Neural cell (in vitro differentiated cells): ENCODE results near the gene CCDC74A. TPM values are rescaled to one million over a fixed set of nuclear protein-coding genes. Genes with fewer than 3 reads are reported as not detected.
A peak's percentile ranks its signal among the peaks of the same experiment; 100 is the strongest.
"Not testable (repeated sequence)": the region's sequence is repeated elsewhere in the genome, so short reads cannot be mapped to it uniquely, and the experiment has no call there.

ENCODE experiments used
- H2AFZ ChIP-seq: fragments of 200-600, 300-800 bp; sonication (generic), shearing (Covaris generic); 2 replicates; pipeline ENCODE4 v1.6.0; 2014; ENCODE audit warnings: low read depth, mild to moderate bottlenecking, antibody characterized with exemption, low read length, moderate library complexity
- H3F3A ChIP-seq: fragments of 200-600 bp; shearing (Covaris generic); 2 replicates; pipeline ENCODE4 v1.6.1; 2016; ENCODE audit warnings: mild to moderate bottlenecking, moderate library complexity, mixed read lengths, antibody characterized with exemption, low read length; ENCODE audit not compliant: insufficient read depth, poor library complexity, severe bottlenecking
- H3K27ac ChIP-seq: fragments of 200-600, 300-800 bp; sonication (generic), shearing (Covaris generic); 2 replicates; pipeline ENCODE4 v1.5.1; 2014; ENCODE audit warnings: mild to moderate bottlenecking, low read length, moderate library complexity
- H3K27me3 ChIP-seq: fragments of 300-800, 200-600 bp; sonication (generic), shearing (Covaris generic); 2 replicates; pipeline ENCODE4 v1.6.0; 2014; ENCODE audit warnings: mild to moderate bottlenecking, low read depth, low read length, moderate library complexity; ENCODE audit not compliant: insufficient read depth
- H3K36me3 ChIP-seq: fragments of 300-800, 200-600 bp; sonication (generic), shearing (Covaris generic); 2 replicates; pipeline ENCODE4 v1.5.1; 2014; ENCODE audit warnings: mild to moderate bottlenecking, antibody characterized with exemption, low read length, moderate library complexity; ENCODE audit not compliant: insufficient read depth
- H3K4me2 ChIP-seq: fragments of 300-800, 200-600 bp; sonication (generic), shearing (Covaris generic); 2 replicates; pipeline ENCODE4 v1.6.0; 2014; ENCODE audit warnings: mild to moderate bottlenecking, low read length
- H3K4me3 ChIP-seq: fragments of 300-800, 200-600 bp; sonication (generic), shearing (Covaris generic); 2 replicates; pipeline ENCODE4 v1.5.1; 2014; ENCODE audit warnings: mild to moderate bottlenecking, low read length, moderate library complexity
- H3K79me2 ChIP-seq: fragments of 200-600 bp; shearing (Covaris generic); replicated peaks from 2 replicates; pipeline ENCODE4 v1.6.0; 2014; ENCODE audit warnings: mild to moderate bottlenecking, low read length, moderate library complexity; ENCODE audit not compliant: insufficient read depth
- H3K9ac ChIP-seq: fragments of 300-800, 200-600 bp; sonication (generic), shearing (Covaris generic); 2 replicates; pipeline ENCODE4 v1.6.1; 2016; ENCODE audit warnings: mild to moderate bottlenecking, low read length, mixed read lengths
- H3K9me2 ChIP-seq: fragments of 200-600 bp; shearing (Covaris generic); 2 replicates; pipeline ENCODE4 v1.6.1; 2016; ENCODE audit warnings: mild to moderate bottlenecking, low read length, mixed read lengths; ENCODE audit not compliant: insufficient read depth
- H3K9me3 ChIP-seq: fragments of 200-600, 300-800 bp; sonication (generic), shearing (Covaris generic); 2 replicates; pipeline ENCODE4 v1.6.1; 2016; ENCODE audit warnings: mild to moderate bottlenecking, mixed run types, low read length, moderate library complexity, mixed read lengths
- H4K20me1 ChIP-seq: fragments of 200-600 bp; shearing (Covaris generic); 2 replicates; pipeline ENCODE4 v1.6.1; 2016; ENCODE audit warnings: mild to moderate bottlenecking, mixed run types; ENCODE audit not compliant: insufficient read depth
- EP300 ChIP-seq: fragments of 450-650 bp; conservative IDR thresholded peaks from 2 replicates; pipeline ENCODE4 v1.6.1; 2014; ENCODE audit warnings: antibody characterized with exemption, mild to moderate bottlenecking, moderate library complexity; ENCODE audit not compliant: poor library complexity, severe bottlenecking
- EZH2 ChIP-seq: fragments of 200-600, 300-800 bp; shearing (Covaris generic), sonication (generic); IDR thresholded peaks from 2 replicates; pipeline ENCODE4 v1.6.1; 2014; ENCODE audit warnings: antibody characterized with exemption, low read length, borderline replicate concordance, mild to moderate bottlenecking; ENCODE audit not compliant: insufficient read depth, poor library complexity, severe bottlenecking
- MXI1 ChIP-seq: fragments of 450-650 bp; conservative IDR thresholded peaks from 2 replicates; pipeline ENCODE4 v1.6.1; 2014; ENCODE audit warnings: antibody characterized with exemption, mild to moderate bottlenecking; ENCODE audit not compliant: poor library complexity, severe bottlenecking
- POLR2AphosphoS5 ChIP-seq: IDR thresholded peaks from 2 replicates; pipeline ENCODE4 v1.6.1; 2012
- RAD21 ChIP-seq: fragments of 450-650 bp; conservative IDR thresholded peaks from 2 replicates; pipeline ENCODE4 v1.6.1; 2014; ENCODE audit warnings: antibody characterized with exemption, mild to moderate bottlenecking, moderate library complexity
- SMC3 ChIP-seq: fragments of 450-650 bp; conservative IDR thresholded peaks from 2 replicates; pipeline ENCODE4 v1.6.1; 2014; ENCODE audit warnings: antibody characterized with exemption, mild to moderate bottlenecking, moderate library complexity; ENCODE audit not compliant: poor library complexity
- TAF1 ChIP-seq: IDR thresholded peaks from 2 replicates; pipeline ENCODE4 v1.6.1; 2012; ENCODE audit warnings: low read depth
- polyA plus RNA-seq: library from polyadenylated mRNA; depleted of rRNA; stranded (reverse); fragments of >200 nt; gene quantifications from 2 replicates; pipeline ENCODE4 v1.2.3, GENCODE V29; 2014
- TF ChIP-seq, protein P1 (sequence below): fragments of 450-650 bp; IDR thresholded peaks from 2 replicates; pipeline ENCODE4 v1.5.1; 2014; ENCODE audit warnings: antibody characterized with exemption, mild to moderate bottlenecking, moderate library complexity; ENCODE audit not compliant: poor library complexity, severe bottlenecking
- TF ChIP-seq, protein P2 (sequence below): IDR thresholded peaks from 2 replicates; pipeline ENCODE4 v1.6.1; 2012; ENCODE audit warnings: borderline replicate concordance

CCDC74A gene
- polyA plus RNA-seq, 1 donor from 2014 or later: 38.2 TPM

DNA sequence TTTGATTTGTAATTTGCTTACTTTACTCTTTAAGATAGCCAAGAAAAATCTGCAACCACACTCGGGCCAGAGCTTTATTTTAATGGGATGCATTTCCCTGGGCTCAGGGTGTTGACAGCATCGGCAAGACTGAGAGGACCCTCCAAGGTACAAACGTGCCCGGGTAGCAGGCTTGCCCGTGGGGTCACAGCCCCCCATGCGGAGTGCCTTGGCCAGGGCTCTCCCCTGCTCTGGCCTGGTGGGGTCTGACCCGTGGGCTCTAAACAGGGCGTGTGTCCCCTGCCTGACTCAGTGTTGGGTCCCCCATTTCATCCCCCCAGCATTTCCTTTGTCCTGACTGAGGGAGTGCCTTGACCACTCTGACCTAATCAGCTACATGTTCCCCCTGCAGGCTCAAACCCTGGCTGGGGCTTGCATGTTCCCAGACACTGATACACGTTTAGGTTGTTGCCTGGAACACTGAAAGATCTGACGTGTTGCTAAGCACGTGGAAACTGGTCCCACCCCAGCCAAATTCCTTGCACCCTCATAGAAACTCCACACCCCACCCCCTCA is 42.7 kb upstream of the CCDC74A start:
- not testable (repeated sequence) for H3K9me3 ChIP-seq, H3K27me3 ChIP-seq, H3K36me3 ChIP-seq

DNA sequence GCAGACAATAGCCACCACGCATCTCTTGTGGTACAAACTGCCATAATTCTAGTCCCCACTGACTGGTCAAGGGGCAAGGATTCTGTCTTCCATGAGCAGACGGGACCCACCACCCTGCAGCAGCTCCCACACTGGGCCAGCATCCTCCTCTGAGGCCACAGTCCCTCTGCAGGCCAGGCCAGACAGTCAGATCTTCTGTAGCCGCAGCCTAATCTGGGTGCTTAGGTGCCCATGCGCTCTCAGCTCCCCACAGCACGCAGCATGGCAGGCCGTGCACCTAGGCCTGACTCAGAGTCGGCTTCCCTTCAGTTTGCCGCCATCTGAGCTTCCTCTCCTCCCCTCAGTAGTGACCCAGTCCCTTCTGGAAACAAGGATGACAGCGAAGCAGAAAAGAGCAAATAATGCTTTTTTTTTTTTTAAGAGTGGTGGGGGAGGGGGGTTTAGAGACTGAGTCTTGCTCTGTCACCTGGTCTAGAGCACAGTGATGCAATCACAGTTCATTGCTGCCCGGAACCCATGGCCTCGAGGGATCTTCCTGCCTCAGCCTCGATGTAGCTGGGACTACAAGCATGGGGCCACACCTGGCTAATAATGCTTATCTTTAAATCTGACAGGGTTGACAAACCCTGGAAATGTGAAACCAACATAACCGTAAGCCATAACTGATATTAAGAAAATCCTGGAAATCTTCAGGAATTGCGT is 41.3 kb upstream of the CCDC74A start:
- not testable (repeated sequence) for H3K9ac ChIP-seq, H3K79me2 ChIP-seq, H3K27ac ChIP-seq, H3K9me2 ChIP-seq, H3K4me2 ChIP-seq, H3K36me3 ChIP-seq, H3F3A ChIP-seq, H3K4me3 ChIP-seq, H2AFZ ChIP-seq, H3K27me3 ChIP-seq, H4K20me1 ChIP-seq, H3K9me3 ChIP-seq

More for the DNA sequence above, 42.7 kb upstream of the CCDC74A start:
- H3K4me2 ChIP-seq, H3K79me2 ChIP-seq, H4K20me1 ChIP-seq, H3K27ac ChIP-seq, H3K9ac ChIP-seq, H2AFZ ChIP-seq, H3K9me2 ChIP-seq, H3F3A ChIP-seq, H3K4me3 ChIP-seq: not testable (repeated sequence)

DNA sequence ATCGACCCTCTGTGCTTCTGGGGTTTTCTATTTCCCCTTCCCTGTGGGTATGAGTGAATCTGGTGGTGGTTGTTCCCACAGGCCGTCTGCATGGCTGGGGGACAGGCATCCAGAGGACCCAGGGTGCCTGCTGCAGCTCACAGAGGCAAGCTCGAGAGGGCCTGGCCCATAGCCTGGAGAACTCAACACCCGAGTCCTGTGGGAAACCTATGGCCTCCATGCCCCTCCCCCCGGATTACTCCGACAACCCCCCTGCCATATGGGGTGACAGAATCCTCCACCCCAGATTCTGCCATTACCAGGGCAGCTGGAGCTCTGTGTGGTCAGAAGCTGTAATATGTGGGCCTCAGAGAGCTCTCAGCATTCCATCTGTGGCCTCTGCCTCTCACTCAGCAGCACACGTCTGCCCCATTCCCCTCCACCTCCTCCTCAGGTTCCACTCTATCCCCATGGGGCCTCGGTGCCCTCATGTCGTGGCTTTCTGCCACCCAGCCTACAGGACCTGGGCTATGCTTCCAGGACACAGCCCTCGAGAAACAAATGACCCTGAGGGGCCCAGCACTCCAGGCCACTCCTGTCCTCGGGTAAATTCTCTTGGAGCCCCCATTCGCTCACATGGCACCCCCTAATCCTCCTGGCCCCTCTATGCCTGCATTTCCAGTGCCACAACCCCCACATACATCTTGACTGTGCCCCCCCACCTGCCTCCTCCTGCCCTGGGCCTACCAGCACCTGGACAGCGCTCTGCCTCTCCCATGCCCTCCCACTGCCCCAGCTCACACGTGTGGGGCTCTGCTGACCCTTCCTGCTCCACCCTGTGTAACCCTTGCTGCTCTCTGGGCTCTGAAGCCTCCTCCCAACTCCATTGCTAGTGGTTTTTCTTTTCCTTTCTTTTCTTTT is 39.1 kb upstream of the CCDC74A start:
- H3K9me3 ChIP-seq: no peaks in the 10 kb centered on the region
- no peaks in the 10 kb centered on the region for H3K27me3 ChIP-seq
- no peak overlapping the region for H3K4me2 ChIP-seq
- TF ChIP-seq, protein P1, sequence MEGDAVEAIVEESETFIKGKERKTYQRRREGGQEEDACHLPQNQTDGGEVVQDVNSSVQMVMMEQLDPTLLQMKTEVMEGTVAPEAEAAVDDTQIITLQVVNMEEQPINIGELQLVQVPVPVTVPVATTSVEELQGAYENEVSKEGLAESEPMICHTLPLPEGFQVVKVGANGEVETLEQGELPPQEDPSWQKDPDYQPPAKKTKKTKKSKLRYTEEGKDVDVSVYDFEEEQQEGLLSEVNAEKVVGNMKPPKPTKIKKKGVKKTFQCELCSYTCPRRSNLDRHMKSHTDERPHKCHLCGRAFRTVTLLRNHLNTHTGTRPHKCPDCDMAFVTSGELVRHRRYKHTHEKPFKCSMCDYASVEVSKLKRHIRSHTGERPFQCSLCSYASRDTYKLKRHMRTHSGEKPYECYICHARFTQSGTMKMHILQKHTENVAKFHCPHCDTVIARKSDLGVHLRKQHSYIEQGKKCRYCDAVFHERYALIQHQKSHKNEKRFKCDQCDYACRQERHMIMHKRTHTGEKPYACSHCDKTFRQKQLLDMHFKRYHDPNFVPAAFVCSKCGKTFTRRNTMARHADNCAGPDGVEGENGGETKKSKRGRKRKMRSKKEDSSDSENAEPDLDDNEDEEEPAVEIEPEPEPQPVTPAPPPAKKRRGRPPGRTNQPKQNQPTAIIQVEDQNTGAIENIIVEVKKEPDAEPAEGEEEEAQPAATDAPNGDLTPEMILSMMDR: no peak
- TF ChIP-seq EP300 (no peak), MXI1 (no peak), POLR2AphosphoS5 (no peak), RAD21 (no peak), SMC3 (no peak), EZH2 (no peak), TAF1 (no peak)
- TF ChIP-seq, protein P2, sequence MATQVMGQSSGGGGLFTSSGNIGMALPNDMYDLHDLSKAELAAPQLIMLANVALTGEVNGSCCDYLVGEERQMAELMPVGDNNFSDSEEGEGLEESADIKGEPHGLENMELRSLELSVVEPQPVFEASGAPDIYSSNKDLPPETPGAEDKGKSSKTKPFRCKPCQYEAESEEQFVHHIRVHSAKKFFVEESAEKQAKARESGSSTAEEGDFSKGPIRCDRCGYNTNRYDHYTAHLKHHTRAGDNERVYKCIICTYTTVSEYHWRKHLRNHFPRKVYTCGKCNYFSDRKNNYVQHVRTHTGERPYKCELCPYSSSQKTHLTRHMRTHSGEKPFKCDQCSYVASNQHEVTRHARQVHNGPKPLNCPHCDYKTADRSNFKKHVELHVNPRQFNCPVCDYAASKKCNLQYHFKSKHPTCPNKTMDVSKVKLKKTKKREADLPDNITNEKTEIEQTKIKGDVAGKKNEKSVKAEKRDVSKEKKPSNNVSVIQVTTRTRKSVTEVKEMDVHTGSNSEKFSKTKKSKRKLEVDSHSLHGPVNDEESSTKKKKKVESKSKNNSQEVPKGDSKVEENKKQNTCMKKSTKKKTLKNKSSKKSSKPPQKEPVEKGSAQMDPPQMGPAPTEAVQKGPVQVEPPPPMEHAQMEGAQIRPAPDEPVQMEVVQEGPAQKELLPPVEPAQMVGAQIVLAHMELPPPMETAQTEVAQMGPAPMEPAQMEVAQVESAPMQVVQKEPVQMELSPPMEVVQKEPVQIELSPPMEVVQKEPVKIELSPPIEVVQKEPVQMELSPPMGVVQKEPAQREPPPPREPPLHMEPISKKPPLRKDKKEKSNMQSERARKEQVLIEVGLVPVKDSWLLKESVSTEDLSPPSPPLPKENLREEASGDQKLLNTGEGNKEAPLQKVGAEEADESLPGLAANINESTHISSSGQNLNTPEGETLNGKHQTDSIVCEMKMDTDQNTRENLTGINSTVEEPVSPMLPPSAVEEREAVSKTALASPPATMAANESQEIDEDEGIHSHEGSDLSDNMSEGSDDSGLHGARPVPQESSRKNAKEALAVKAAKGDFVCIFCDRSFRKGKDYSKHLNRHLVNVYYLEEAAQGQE: no peak
- H4K20me1 ChIP-seq: no peaks in the 10 kb centered on the region
- H3K79me2 ChIP-seq: peaks cover 7% of the 10 kb centered on the region
- H3K4me3 ChIP-seq: no peak overlapping the region
- no peak overlapping the region for H3K27ac ChIP-seq
- no peaks in the 10 kb centered on the region for H3F3A ChIP-seq
- H2AFZ ChIP-seq: no peak overlapping the region
- H3K9me2 ChIP-seq: no peaks in the 10 kb centered on the region
- no peaks in the 10 kb centered on the region for H3K36me3 ChIP-seq
- no peak overlapping the region for H3K9ac ChIP-seq

DNA sequence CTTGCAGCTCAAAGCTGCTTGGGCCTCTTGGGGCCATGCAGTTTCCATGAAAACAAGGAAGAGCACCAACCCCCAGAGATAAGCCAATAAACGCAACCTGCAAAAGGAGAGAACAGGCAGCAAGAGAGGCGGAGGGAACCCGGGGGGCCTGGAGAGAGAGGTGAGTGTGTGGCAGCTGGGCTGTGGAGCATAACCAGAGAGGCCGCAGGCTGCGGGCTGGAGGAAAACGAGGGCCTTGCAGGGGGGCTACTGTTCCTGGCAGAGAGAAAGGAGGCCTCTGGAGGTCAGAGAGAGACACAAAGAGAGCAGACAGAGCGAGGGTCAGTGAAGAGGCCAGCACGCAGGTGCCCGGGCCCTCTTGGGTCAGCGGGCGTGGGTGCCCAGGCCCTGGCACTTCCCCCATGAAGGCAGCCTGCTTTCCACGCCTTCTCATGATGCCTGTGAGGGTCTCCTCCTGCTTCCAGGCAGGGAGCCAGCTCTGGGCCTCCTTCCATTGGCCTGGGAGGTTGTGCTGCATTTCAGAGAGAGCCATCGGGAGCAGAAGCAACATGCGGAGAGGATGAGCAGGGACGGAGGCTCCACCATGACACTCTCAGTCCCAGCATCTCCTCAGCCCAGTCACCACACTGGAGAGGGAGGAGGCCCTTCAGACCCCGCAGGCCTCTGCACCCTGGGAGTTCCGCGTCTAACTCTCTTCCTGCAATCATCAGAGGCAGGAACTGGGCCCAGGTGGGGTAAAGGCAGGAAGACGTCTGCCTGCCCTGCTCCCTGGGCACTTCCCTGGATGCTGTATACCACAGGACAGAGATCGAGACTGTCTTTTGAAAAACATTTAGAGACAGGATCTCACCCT is 36.8 kb upstream of the CCDC74A start:
- not testable (repeated sequence) for H3K27me3 ChIP-seq, H3F3A ChIP-seq, H4K20me1 ChIP-seq, H3K27ac ChIP-seq, H3K9me3 ChIP-seq, H3K9me2 ChIP-seq, H3K36me3 ChIP-seq, H3K9ac ChIP-seq, H2AFZ ChIP-seq
- Histone ChIP-seq H3K4me2 (peak overlapping the region; percentile 25), H3K4me3 (peak overlapping the region; percentile 92), H3K79me2 (peaks cover 29% of the 10 kb centered on the region)
